ENCODE results near the gene EFCAB7. TPM values are rescaled to one million over a fixed set of nuclear protein-coding genes. Genes with fewer than 3 reads are reported as not detected.

The EFCAB7 gene
- total and polyA plus RNA-seq, 2 of the 13 experiments (the other 11 are each of a cell fraction or from before 2014, with no cell fraction given): 1.7 to 5.4 TPM

DNA sequence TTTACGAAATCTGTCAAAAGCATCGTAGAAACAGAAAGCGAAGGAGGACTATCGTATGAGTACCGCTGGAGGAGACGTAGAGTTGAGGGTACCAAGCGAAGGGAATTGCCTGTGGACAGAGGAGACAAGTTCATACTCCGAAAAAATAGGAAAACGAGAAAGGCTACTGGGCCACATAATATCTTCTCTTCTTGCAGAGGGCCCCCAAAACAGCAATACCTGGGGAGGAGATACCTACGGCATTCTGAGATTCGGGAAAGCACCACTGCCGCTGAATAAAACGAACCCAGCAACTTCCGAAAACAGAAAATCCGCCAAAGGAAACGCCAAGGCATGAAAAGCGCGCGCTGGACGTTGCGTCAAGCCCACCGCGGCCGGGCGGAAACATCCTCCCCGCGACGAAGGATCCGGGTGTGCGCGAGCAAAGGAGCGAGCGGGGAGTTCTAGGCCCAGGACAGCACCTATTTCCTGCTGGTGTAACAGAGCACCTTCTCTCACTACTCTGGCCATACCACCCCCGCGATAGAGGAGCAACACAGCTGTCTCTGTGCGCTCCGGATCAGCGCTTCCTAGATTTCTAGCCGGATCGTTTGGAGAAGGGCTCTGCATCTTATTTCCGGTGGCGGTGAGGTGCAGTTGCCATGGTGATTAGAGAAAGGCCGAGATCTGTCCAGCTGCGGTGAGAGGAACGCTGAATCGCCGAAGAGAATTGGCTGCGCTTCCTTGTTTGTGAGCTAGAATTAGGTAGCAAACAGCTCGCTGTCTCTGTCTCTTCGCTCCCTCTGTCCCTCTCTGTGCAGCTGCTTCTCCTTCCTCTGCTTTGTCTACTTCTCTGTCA, at the start of gene EFCAB7, which contains the start of gene ITGB3BP (continued):
- TF ChIP-seq, protein P1, sequence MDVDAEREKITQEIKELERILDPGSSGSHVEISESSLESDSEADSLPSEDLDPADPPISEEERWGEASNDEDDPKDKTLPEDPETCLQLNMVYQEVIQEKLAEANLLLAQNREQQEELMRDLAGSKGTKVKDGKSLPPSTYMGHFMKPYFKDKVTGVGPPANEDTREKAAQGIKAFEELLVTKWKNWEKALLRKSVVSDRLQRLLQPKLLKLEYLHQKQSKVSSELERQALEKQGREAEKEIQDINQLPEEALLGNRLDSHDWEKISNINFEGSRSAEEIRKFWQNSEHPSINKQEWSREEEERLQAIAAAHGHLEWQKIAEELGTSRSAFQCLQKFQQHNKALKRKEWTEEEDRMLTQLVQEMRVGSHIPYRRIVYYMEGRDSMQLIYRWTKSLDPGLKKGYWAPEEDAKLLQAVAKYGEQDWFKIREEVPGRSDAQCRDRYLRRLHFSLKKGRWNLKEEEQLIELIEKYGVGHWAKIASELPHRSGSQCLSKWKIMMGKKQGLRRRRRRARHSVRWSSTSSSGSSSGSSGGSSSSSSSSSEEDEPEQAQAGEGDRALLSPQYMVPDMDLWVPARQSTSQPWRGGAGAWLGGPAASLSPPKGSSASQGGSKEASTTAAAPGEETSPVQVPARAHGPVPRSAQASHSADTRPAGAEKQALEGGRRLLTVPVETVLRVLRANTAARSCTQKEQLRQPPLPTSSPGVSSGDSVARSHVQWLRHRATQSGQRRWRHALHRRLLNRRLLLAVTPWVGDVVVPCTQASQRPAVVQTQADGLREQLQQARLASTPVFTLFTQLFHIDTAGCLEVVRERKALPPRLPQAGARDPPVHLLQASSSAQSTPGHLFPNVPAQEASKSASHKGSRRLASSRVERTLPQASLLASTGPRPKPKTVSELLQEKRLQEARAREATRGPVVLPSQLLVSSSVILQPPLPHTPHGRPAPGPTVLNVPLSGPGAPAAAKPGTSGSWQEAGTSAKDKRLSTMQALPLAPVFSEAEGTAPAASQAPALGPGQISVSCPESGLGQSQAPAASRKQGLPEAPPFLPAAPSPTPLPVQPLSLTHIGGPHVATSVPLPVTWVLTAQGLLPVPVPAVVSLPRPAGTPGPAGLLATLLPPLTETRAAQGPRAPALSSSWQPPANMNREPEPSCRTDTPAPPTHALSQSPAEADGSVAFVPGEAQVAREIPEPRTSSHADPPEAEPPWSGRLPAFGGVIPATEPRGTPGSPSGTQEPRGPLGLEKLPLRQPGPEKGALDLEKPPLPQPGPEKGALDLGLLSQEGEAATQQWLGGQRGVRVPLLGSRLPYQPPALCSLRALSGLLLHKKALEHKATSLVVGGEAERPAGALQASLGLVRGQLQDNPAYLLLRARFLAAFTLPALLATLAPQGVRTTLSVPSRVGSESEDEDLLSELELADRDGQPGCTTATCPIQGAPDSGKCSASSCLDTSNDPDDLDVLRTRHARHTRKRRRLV (CRISPR knock-in tag; IDR thresholded peaks at IDR 0.05): no peak
- peak; percentile 95 for TF ChIP-seq ZSCAN29 (CRISPR knock-in tag; conservative IDR thresholded peaks at IDR 0.05)
- peak; percentile 90; the same call in 1 of the 2 replicates for TF ChIP-seq ZNF598 (CRISPR knock-in tag; IDR thresholded peaks at IDR 0.05; ENCODE audit: borderline replicate concordance)
- 0 out of 2 replicates have a peak, but pooled peaks have one; percentile 57 for TF ChIP-seq NFIC (IDR thresholded peaks at IDR 0.05; ENCODE audit: low read length)
- TF ChIP-seq, protein P2, sequence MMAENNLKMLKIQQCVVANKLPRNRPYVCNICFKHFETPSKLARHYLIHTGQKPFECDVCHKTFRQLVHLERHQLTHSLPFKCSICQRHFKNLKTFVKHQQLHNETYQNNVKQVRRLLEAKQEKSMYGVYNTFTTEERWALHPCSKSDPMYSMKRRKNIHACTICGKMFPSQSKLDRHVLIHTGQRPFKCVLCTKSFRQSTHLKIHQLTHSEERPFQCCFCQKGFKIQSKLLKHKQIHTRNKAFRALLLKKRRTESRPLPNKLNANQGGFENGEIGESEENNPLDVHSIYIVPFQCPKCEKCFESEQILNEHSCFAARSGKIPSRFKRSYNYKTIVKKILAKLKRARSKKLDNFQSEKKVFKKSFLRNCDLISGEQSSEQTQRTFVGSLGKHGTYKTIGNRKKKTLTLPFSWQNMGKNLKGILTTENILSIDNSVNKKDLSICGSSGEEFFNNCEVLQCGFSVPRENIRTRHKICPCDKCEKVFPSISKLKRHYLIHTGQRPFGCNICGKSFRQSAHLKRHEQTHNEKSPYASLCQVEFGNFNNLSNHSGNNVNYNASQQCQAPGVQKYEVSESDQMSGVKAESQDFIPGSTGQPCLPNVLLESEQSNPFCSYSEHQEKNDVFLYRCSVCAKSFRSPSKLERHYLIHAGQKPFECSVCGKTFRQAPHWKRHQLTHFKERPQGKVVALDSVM (CRISPR knock-in tag; IDR thresholded peaks at IDR 0.05): no peak; the same call in 1 of the 2 replicates
- TF ChIP-seq U2AF1 (optimal IDR thresholded peaks at IDR 0.05; ENCODE audit: low read depth, low read length): peak; percentile 74
- TF ChIP-seq MEIS1 (CRISPR knock-in tag; IDR thresholded peaks at IDR 0.05; ENCODE audit: borderline replicate concordance): peak; percentile 83
- TF ChIP-seq ZNF724P (CRISPR knock-in tag; IDR thresholded peaks at IDR 0.05; ENCODE audit: borderline replicate concordance): peak; percentile 83; the same call in 1 of the 2 replicates
- TF ChIP-seq, protein P3, sequence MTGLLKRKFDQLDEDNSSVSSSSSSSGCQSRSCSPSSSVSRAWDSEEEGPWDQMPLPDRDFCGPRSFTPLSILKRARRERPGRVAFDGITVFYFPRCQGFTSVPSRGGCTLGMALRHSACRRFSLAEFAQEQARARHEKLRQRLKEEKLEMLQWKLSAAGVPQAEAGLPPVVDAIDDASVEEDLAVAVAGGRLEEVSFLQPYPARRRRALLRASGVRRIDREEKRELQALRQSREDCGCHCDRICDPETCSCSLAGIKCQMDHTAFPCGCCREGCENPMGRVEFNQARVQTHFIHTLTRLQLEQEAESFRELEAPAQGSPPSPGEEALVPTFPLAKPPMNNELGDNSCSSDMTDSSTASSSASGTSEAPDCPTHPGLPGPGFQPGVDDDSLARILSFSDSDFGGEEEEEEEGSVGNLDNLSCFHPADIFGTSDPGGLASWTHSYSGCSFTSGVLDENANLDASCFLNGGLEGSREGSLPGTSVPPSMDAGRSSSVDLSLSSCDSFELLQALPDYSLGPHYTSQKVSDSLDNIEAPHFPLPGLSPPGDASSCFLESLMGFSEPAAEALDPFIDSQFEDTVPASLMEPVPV (CRISPR knock-in tag; IDR thresholded peaks at IDR 0.05): peak; percentile 85
- TF ChIP-seq ASH2L (IDR thresholded peaks at IDR 0.05; ENCODE audit: insufficient read length, low read depth, low read length): peak; percentile 100
- TF ChIP-seq ZNF281 (CRISPR knock-in tag; IDR thresholded peaks at IDR 0.05; ENCODE audit: borderline replicate concordance): peak; percentile 31; the same call in 1 of the 2 replicates
- peak; percentile 94; the same call in 1 of the 2 replicates for TF ChIP-seq ZNF337 (CRISPR knock-in tag; IDR thresholded peaks at IDR 0.05; ENCODE audit: borderline replicate concordance, low read depth)
- TF ChIP-seq FOXK1 (CRISPR knock-in tag; IDR thresholded peaks at IDR 0.05; ENCODE audit: borderline replicate concordance, low read depth): peak; percentile 90
- TF ChIP-seq SIX4 (CRISPR knock-in tag; IDR thresholded peaks at IDR 0.05): peak; percentile 4; the same call in 1 of the 2 replicates
- TF ChIP-seq MTF2 (CRISPR knock-in tag; IDR thresholded peaks at IDR 0.05; ENCODE audit: borderline replicate concordance): no peak
- peak; percentile 99 for TF ChIP-seq KMT2B (CRISPR knock-in tag; IDR thresholded peaks at IDR 0.05)
